Skin of body (tissue), 2 donors: Measurements from ENCODE around the gene LRRTM4. TPM values are rescaled to one million over a fixed set of nuclear protein-coding genes. Genes with fewer than 3 reads are reported as not detected.

Experiments
- DNase-seq: peaks from one replicate; lab custom pipeline; 2025; lab: John Stamatoyannopoulos, UW
- total RNA-seq: library from RNA; depleted of rRNA; stranded (reverse); fragments of >200 nt; gene quantifications from one replicate; pipeline ENCODE4 v1.2.3, GENCODE V29; 2014

The LRRTM4 gene
- 0.89 TPM for total RNA-seq

DNA sequence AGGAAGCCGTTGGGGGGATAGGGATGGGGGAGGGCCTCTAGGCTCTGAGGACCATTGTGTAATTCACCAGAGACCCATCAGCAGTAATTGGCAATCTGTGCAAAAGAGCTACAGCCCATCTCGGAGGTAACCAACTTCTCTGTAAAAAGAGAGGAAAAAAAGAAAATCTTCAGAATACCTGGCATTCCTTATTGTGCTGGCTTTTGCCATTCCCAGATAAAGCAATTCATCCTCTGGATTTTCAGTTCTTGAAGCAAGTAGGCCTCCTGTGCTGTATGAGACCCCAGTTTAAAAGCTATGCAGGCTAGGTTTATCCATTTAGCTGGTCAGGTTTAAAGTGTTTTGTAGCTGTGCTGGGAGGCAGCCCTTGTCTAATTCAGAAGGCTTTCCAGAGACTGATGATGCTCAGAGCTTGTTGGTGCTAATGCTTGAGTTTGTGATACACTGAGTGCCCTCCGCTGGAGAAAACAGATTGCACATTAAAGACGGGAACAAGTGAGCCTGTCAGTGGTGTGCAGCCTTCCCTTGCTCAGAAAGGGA, at the start of gene LRRTM4:
Gene LRRTM4, minus strand, starts transcription at position 446 of the 540 bp plus-strand sequence.
- DNase-seq, result peak; percentile 45

DNA sequence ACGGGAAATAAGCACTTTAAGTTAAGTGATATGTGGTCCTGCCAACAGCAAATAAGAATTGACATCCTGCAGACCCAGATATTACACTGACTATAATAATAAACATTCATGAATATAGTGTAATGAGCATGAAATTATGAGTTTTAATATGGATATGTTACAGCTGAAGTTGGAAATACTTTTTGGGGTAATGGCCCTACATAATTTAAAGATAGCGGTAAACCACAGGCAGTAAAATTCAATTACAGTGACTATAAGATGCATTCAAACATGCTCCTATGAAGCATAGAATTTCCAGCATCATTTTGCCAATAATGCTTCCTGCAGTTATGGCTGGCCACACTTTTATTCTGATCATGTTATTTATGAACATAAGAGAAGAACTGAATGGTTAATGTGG, 49.4 kb upstream of the LRRTM4 start:
- DNase-seq, result no peak

DNA sequence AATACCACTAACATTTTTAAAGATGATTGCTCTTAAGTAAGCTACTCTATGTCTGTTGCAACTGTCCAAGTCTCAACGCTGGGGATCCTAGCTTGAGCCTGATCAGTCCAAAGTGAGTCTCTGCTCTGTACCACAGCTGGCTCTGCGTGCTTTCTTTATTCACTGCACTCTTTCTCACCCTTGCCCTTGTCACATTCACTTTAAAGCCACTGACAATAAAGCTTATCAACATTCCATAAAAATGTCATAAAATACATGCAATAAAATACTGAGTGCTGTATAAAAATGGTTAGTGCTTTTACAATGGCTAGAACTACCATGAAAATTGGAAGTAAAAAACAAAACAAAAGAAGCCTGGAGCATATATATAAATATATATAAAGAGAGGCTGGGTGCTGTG, 45.5 kb upstream of the LRRTM4 start:
- DNase-seq, result no peak

DNA sequence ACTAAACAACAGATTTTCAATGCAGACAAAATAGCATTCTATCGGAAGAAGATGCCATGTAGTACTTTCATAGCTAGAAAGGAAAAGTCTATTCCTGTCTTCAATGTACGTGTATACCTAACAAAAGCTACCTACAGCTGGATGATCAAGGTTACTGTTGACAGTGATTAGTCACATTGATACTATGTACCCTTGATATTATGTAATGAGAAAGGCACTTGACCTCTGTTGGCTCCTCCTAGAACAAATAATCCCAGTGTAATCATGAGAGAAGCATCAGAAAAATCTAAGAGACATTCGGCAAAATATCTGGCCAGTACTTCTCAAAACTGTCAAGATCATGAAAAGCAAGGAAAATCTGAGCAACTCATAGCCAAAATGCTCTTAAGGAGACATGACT, 44.4 kb upstream of the LRRTM4 start:
- DNase-seq, result no peak

DNA sequence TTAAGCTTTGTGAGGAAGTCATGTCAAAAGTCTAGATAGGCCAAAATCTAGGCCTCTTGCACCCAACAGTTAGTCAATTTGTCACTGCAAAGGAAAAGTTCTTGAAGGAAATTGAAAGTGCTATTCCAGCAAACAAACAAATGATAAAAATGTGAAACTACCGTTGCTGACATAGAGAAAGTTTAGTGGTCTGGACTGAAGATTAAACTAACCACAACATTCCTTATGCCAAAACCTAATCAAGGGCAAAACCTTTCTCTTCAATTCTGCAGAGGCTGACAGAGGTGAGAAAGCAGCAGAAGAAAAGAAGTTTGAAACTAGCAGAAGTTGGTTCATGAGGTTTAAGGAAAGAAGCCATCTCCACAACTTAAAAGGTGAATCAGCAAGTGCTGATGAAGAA, 44.0 kb upstream of the LRRTM4 start:
- no peak for DNase-seq

DNA sequence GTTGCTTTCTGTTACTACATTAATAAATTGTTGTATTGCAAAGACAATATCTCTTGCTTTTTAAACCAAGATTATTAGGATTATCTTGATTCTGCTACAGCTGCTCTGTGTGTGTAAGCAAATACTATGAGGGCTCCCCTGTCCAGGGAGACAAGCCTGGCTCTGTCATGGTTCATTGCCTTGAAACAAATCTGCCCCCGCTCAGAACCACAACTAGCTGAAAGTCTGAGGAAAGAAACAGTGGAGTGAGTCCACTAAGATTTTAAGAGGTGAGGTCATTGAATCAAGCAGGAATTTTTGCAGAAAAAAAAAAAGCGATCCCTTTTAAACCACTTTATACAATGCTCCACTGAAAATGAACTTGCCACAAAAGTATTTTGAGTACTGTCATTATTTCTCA, 30.8 kb upstream of the LRRTM4 start:
- DNase-seq, result no peak

DNA sequence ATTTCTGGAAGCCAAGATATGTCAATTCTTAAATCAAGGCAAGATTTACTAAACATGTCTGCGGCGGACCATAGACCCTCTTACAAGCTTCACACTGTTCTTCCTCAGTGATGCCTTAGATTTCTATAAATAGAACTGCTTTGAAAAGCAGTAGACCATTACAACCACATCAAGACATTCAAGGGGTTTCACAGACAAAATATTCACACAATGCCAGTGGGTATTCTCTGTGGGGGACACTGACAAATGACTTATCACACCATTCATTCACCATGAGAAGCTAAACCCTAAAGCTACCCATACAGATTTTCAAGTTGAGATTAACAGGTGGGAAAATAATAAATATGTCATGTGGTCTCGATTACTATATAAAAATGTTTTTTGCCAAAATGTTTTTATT, 15.9 kb upstream of the LRRTM4 start:
- DNase-seq, result no peak

DNA sequence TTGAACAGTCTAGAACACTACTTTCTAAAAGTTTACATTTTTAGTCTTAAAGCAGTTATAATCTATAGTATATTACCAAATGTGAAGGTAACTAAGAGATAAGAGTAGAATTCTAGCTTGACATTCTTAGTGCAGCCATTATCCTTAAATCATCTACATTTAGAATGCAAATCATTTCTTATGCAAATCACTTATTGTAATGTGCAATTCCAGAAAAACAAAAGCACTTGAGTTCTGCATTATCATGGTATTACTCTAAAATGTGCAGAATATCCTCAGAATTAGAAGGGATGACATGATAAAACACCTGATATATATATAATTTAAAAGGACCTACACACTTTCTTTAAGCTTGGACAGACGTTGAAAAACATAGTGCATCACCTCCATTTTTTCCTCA, 712 bp upstream of the LRRTM4 start:
- DNase-seq, result no peak

DNA sequence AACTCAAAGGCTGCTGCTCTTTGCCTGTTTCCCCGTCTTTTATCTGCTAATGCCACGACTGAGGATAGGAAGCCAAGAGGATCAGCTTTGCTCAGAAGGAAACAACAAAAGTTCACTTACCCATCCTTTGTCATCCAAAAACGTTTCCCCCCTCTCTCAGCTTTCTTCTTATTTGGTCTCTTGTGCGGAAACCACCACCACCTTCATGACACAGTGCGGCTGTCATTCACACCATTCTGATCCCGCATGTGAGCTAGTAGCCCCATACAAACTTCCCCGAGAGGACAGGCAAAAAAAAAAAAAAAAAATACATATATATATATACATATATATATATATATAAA, 656 bp downstream of the LRRTM4 start:
- DNase-seq, result no peak

DNA sequence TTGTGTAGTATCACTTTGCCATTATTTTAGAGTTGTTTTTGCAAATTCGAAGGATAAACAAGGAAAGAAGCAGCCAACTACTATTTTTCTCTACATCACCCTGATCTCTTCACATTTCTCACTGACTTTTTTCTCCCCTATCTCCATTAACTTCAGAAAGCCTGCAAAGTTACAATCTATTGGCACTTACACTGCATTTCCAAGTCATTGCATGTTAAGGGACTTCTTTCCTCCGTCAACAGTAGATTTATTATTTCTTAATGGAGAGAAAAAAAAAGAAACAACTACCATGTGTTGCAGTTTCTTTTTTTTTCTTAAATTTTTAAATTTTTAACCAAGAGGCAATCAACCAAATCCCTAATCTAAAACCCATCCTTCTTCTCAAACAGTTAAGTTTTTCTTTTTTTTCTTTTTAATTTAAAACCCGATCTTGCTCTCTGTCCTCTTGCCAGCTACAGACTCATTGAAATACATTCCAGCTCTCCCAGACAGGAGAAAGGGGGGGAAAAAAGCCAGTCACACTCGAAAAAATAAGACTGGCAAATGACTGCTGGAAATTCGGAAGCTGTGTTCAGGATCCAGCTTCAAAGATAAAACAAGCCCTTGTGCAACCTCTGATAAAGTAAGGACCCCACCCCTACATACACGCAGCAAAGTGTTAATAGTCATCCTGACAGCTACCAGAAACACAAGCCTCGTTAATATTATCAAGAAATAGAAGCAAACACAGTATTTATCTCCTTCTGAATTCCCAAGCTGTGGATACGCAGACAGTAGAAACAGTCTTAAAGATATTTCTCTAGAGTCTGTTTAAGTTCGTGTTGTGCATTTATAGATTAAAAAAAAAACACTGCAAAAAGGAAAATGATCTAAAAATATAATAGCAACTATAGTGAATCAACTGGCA, 1.3 kb downstream of the LRRTM4 start:
- DNase-seq, result peak; percentile 23

DNA sequence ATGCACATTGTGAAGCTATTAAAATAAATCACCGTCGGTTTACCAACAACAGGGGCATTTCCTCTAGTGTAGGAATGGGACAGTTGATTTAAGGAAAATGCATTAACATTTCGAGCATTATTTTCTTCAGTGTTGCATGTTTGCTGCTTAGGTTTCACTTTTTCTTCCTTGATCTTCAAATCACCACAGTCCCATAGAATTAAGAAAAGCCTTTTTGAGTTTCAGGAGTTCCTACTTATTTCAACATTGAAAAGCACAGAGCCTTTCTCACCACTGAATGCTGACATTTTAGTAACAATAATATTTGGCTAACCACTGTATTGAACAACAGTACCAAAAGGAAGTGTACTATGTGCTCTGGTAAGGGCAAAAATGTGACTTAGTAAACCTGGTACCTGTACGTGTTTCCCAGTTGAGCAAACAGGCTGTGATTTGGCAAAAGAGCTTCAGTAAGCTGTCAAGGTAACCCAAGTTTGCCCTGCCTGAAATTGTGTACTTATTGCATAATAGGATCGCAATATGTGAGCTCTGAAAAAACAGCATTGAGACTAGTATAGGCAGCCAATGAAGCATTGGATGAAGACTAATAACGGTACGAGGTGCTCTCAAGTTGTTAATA, 2.2 kb downstream of the LRRTM4 start:
- DNase-seq, result no peak

DNA sequence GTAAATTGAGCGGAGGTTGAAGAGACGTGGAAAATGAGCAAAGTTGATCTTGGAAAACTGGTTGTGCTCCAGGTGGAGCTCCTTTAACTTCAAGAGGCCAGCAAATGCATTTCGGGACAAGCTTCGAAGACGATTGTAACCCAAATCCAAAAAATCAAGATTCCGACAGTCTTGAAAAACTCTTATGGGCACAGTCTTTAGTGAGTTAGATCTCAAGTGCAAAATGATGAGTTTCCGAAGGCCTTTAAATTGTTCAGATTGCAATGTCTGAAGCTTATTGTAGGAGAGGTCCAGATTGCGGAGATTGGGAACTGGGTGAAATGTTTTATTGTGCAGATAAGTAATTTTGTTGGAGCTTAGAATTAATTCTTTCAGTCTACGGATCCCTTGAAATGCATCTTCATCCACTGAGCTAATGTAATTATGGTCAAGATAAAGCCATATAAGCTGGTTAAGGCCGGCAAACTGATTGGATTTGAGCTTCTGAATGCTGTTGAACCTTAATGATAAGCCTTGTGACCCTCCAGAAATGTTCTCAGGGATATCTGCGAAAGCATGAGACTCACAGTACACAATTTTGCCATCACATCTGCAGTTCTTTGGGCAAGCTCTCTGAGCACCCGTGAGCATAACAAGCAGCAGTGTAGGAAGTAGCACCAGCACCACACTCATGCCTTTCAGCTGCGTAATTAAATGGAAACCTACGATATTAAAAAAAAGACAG, 2.9 kb downstream of the LRRTM4 start:
- DNase-seq, result no peak

DNA sequence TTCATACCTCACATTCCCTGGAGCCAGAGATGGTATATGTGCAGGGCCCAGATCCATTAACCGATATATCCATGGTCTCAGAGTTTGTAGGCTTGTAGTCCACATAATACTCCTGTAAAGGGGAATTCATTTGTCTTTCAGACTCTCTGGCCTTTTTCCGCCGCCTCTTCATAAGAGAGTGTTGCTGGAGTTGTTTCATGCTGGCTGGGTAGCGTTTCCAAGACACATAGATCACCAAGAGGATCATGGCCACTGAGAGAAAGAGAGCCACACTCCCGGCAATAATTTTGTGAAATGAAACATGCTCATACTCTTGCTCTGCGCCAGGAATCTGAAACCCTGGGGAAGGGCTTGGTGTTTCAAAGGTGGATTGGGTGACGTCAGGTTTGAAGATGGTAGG, 3.9 kb downstream of the LRRTM4 start:
- no peak for DNase-seq

DNA sequence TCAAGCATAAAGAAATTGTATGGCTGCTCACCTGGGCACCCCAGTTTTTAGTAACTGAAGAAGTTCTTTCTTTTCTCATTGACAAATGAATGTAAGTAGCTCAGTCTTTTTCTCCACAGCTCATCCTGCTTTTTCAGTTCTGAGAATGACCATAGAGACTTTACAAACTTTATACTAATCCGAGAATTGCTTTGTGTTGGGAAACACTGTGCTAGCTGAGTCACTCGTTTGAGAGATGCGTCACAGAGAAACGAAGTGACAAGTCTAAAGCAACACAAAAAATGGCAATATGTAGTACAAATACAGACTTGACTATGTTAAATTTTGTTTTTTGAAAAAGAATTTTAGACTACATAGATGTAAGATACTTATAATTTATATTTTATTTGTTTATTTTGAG, 9.0 kb downstream of the LRRTM4 start:
- DNase-seq, result no peak

DNA sequence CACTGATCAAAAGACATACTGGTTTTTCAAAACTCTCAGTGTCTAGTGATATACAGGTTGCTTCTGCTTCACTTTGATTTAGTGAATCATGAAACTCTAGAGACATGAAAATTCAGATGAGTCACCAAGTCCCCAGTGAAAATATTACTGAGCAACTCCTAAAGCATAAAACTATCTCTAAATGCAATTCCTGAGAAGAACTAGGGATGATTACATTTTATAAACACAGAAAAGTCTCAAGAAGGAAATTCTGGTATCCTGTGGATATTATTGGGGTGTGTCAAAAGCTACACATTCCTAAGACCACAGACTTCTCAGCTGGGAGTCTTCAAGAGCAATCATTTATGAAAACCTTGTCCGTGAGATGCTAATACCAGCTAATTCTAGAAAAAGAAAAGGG, 9.7 kb downstream of the LRRTM4 start:
- DNase-seq, result no peak

DNA sequence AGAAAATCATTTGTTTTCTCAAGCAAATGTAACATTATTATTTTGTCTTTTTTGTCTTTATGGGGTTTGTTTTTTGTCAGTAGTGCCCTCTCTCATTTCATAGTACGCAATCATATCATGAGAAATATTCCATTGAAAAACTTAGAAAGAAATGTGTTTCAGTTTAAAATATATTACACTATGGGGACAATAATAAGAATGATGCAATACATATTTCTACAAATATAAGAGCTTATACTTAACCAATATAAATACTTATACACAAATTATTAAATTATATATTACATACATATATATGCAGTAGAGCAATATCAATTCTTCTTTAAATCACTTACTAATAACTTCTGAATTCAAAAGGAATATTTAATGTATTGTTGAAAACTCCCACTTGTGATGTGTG, 13.7 kb downstream of the LRRTM4 start:
- no peak for DNase-seq

DNA sequence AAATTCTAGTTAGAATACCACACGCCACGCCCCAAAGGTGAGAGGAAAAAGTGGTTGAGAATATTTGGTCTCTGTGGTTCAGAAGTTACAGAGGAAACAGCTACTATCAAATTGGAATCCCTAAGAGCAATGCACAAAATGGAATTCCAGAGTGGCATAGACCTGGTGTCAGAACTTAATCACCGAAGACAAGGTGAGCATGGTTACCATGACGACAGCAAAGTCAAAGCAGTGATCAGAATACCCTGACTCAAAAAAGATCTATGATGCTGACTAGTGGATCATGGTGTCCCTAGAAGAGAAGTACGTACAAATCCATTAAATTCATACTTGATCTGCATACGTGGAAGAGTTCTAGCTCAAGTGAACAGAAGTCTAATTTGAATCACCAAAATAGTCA, 14.5 kb downstream of the LRRTM4 start:
- DNase-seq, result no peak

DNA sequence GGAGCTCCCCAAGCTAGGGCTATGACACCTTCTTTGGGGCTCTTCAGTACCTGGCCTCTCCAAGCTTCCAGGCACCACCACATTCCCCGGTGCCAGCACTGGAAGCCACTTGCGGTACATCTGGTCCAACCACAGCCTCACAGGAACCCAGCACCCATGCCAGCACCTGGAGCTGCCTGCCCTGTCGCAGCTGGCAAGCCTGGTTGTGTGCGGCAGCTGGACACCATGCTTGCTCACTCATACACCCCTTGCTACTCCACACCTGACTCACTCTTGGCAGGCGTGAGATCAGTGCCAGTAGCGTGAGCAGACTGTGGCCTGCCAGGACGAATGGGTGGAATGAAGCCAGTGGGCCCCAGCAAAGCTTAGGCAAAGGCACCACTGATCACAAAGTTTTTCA, 34.0 kb downstream of the LRRTM4 start:
- no peak for DNase-seq

DNA sequence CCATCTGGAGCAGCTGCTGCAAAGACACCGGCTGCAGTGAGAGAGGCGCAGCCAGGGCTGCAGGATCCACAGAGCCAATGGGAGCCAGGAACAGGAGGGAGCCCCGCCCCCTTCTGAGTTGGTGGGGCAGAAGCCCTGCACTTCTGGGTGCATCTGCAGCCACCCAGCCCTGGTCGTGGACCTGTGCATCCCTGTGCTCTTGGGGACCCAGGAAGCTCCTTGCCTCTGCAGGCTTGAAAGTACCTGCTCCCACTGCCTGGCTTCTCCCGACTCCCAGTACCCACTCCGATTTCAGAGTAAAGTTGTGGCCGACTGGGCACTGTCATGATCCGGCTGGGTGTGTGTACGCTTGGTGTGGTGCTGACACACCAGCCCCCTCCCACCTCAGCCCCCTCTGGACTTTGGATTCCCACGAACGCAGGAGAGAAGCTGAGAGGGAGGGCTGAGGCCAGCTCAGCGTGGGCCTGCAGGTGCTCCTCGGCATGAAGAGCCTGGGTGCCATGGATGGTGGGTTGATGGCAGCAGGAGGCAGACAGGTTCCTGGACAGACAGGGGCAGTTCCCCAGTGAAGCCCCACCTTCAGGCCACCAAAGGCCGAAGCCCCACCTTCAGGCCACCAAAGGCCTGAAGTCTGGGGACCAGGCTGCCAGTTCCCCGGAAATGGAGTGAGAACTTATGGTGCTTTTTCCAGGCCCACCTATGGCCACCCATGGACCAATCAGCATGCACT, 34.9 kb downstream of the LRRTM4 start:
- DNase-seq, result no peak

DNA sequence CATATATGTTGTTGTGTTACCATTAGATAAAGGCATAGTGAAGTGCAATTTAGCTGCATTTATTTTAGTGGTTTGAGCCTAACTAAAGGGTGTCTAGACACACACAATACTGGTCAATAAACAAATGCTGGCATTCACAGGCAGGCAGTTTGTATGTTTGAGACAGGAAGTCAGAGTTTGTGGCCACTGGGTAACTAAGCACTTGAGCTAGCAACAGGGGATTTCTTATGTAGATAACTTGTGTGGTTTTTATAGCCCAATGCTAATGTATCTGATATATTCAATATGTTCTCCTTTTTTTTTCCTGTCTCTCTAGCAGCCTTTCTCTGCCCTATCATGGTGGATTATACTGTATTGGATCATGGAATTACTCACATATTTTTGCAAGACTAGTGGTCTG, 38.1 kb downstream of the LRRTM4 start:
- no peak for DNase-seq

DNA sequence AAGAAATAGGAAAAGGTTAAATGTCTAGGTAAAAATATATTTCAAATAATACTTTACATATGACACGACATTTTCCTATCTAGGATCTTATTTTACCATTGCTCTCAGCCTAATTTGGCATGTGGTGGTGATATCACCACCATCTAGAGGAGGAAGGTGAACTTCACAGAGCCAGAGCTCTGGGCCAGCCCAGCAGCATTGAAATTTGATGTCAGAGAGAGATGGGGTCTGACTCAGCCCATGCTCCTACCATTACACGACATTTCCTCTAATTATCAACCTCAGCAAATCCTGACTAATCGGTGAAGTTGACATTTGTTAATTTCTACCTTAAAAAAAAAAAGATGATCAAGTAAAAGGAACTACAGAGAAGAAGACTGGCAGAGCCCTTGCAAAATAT, 42.3 kb downstream of the LRRTM4 start:
- DNase-seq, result no peak

DNA sequence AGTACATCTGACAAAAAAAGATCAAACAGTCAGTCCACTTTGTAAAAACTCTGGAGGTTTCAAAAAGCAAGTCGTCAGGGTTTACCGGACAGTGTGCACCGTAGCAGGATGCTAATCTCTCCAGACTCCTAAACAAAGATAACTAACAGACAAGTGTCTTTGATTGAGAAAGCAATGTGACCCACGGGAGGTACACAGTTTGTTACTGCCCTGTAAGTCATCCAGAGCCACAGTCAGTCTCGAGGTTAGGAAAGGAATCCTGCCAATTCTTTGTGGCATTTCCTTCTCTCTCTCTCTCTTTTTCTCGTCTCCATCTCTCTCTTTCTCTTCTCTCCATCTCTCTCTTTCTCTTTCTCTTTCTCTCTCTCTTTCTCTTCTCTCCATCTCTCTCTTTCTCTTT, 42.8 kb downstream of the LRRTM4 start:
- no peak for DNase-seq
